Endothelial cell of umbilical vein (primary cell): ENCODE results near the gene DOCK4. TPM values are rescaled to one million over a fixed set of nuclear protein-coding genes. Genes with fewer than 3 reads are reported as not detected.

Source experiments
- BruUV-seq: library from RNA; stranded (reverse); fragments of 400-500 nt; replicated peaks from 2 replicates; lab custom pipeline; 2021; lab: Mats Ljungman, UMichigan
- CTCF ChIA-PET: fragments of 300-600, 350-600 bp; sonication (Branson Sonifier 250); formaldehyde crosslinking; loops from one replicate; lab custom pipeline; 2021; ENCODE audit warnings: antibody characterized with exemption, inconsistent platforms; lab: Charles Lee
- POLR2A ChIA-PET: fragments of 300-600, 350-600 bp; sonication (Branson Sonifier 250); formaldehyde crosslinking; loops from one replicate; lab custom pipeline; 2021; ENCODE audit warnings: antibody characterized with exemption, inconsistent platforms; lab: Charles Lee
- DNase-seq: peaks from one replicate; pipeline ENCODE4 v3.0.0-alpha.2; 2011; ENCODE audit warnings: low read depth, low spot score
- FAIRE-seq: peaks from 2 replicates; lab custom pipeline; 2011; peaks lifted over from hg19 to GRCh38; lab: Jason Lieb, UNC
- H2AFZ ChIP-seq: 2 replicates; pipeline ENCODE4 v1.6.0; 2012; ENCODE audit warnings: low read depth, low read length, control low read depth, inconsistent platforms
- H3K27ac ChIP-seq: 2 replicates; pipeline ENCODE4 v1.5.1; 2011; ENCODE audit warnings: low read depth, mild to moderate bottlenecking, control low read depth, low read length, moderate library complexity; ENCODE audit not compliant: insufficient read depth
- H3K27me3 ChIP-seq, 2 experiments: 2 replicates each; pipeline versions ENCODE4 v1.6.0 to v1.6.1; 2011; ENCODE audit warnings: low read length in 2 of 2, mixed read lengths in 1 of 2; ENCODE audit not compliant: control insufficient read depth in 2 of 2, insufficient read depth in 2 of 2
- H3K36me3 ChIP-seq, 2 experiments: 2 replicates in 1 of 2; 3 replicates in 1 of 2; pipeline ENCODE4 v1.5.1; 2011; ENCODE audit warnings: low read length in 2 of 2, mild to moderate bottlenecking in 1 of 2, moderate library complexity in 1 of 2; ENCODE audit not compliant: control insufficient read depth in 2 of 2, insufficient read depth in 2 of 2; ENCODE audit errors: extremely low read depth in 1 of 2
- H3K4me1 ChIP-seq: 3 replicates; pipeline ENCODE4 v1.5.1; 2011; ENCODE audit warnings: mild to moderate bottlenecking, low read length; ENCODE audit not compliant: control insufficient read depth, insufficient read depth; ENCODE audit errors: extremely low read depth
- H3K4me2 ChIP-seq: 2 replicates; pipeline ENCODE4 v1.6.1; 2011; ENCODE audit warnings: low read length, control low read depth, mixed read lengths; ENCODE audit not compliant: insufficient read depth
- H3K4me3 ChIP-seq, 3 experiments: fragments of 200-600 bp in 1 of 3; sonication (generic), shearing (Covaris generic) in 1 of 3; replicated peaks in 1 of 3; 2 replicates each; pipeline ENCODE4 v1.5.1; 2011 to 2016; ENCODE audit warnings: control low read depth in 3 of 3, low read length in 3 of 3, mild to moderate bottlenecking in 2 of 3, inconsistent platforms in 1 of 3, low read depth in 1 of 3, moderate library complexity in 1 of 3; ENCODE audit not compliant: insufficient read depth in 1 of 3
- H3K79me2 ChIP-seq: 2 replicates; pipeline ENCODE4 v1.6.0; 2012; ENCODE audit warnings: low read length, inconsistent platforms; ENCODE audit not compliant: control insufficient read depth, insufficient read depth
- H3K9ac ChIP-seq: replicated peaks from 2 replicates; pipeline ENCODE3; 2011; ENCODE audit warnings: low read length, control low read depth; ENCODE audit not compliant: insufficient read depth; ENCODE audit errors: extremely low read depth
- H3K9me1 ChIP-seq: replicated peaks from 3 replicates; pipeline ENCODE4 v1.6.0; 2011; ENCODE audit warnings: mild to moderate bottlenecking, low read length; ENCODE audit not compliant: control insufficient read depth, insufficient read depth; ENCODE audit errors: extremely low read depth
- H3K9me3 ChIP-seq: replicated peaks from 2 replicates; pipeline ENCODE4 v1.5.1; 2012; ENCODE audit warnings: low read length, inconsistent platforms; ENCODE audit not compliant: control insufficient read depth, insufficient read depth
- H4K20me1 ChIP-seq: replicated peaks from 2 replicates; pipeline ENCODE3; 2011; ENCODE audit warnings: mild to moderate bottlenecking, low read length; ENCODE audit not compliant: control insufficient read depth, insufficient read depth; ENCODE audit errors: extremely low read depth
- EZH2 ChIP-seq: IDR thresholded peaks from 2 replicates; pipeline ENCODE4 v1.6.1; 2012; ENCODE audit warnings: borderline replicate concordance, low read depth, mild to moderate bottlenecking, moderate library complexity, low read length, inconsistent platforms; ENCODE audit not compliant: severe bottlenecking
- FOS ChIP-seq: IDR thresholded peaks from 2 replicates; pipeline ENCODE4 v1.6.1; 2011; ENCODE audit warnings: mild to moderate bottlenecking, low read length, moderate library complexity, borderline replicate concordance; ENCODE audit not compliant: insufficient read depth
- GATA2 ChIP-seq: IDR thresholded peaks from 2 replicates; pipeline ENCODE4 v1.7.0; 2011; ENCODE audit warnings: low read depth, mild to moderate bottlenecking, moderate library complexity, mixed read lengths, low read length; ENCODE audit not compliant: insufficient read length, insufficient read depth
- JUN ChIP-seq: IDR thresholded peaks from 2 replicates; pipeline ENCODE4 v1.6.1; 2011; ENCODE audit warnings: borderline replicate concordance, low read depth; ENCODE audit not compliant: insufficient read length, insufficient read depth
- MYC ChIP-seq: IDR thresholded peaks from one replicate; pipeline ENCODE4 v1.6.1; 2011; ENCODE audit warnings: mild to moderate bottlenecking, low read depth, low read length
- POLR2A ChIP-seq: IDR thresholded peaks from 2 replicates; pipeline ENCODE4 v1.6.1; 2012; ENCODE audit warnings: low read depth, mild to moderate bottlenecking, control low read depth, low read length
- POLR2AphosphoS5 ChIP-seq: IDR thresholded peaks from 2 replicates; pipeline ENCODE4 v1.6.1; 2012; ENCODE audit warnings: low read depth, mild to moderate bottlenecking, control low read depth, low read length, moderate library complexity; ENCODE audit not compliant: insufficient read depth
- dilution Hi-C: fragments of 300-500 bp; cut with MboI; formaldehyde crosslinking; loops from one replicate; pipeline ENCODE4 v1.15.0; 2019; ENCODE audit warnings: low sequenced_read_pairs; ENCODE audit not compliant: extremely low pct_ligation_motif_present
- intact Hi-C: fragments of 100-400 bp; cut with micrococcal nuclease; formaldehyde crosslinking; loops from one replicate; pipeline ENCODE4 v1.10.0; 2022
- polyA plus RNA-seq, 4 experiments: library from polyadenylated mRNA; depleted of rRNA in 3 of 4; stranded (reverse) in 3 of 4; unstranded in 1 of 4; fragments of >200 nt; gene quantifications; 2 replicates each; pipeline versions ENCODE4 v1.2.1 to v1.2.3, GENCODE V29; 2011 to 2012; ENCODE audit warnings: missing spikeins in 1 of 4
- total RNA-seq: library from RNA; stranded (reverse); gene quantifications from 2 replicates; pipeline ENCODE4 v1.2.3, GENCODE V29; 2021
- TF ChIP-seq, protein P1 (sequence below), 2 donors: IDR thresholded peaks; 1 replicate in 1 of 2; 2 replicates in 1 of 2; pipeline ENCODE4 v1.5.1; 2011; ENCODE audit warnings: low read length in 2 of 2, mild to moderate bottlenecking in 2 of 2, moderate library complexity in 2 of 2, control low read depth in 1 of 2, inconsistent platforms in 1 of 2, low read depth in 1 of 2; ENCODE audit not compliant: insufficient read depth in 1 of 2; ENCODE audit errors: extremely low read depth in 1 of 2
- TF ChIP-seq, protein P2 (sequence below): IDR thresholded peaks from 2 replicates; pipeline ENCODE4 v1.6.1; 2011; ENCODE audit not compliant: insufficient read depth, insufficient read length

The DOCK4 gene
- total and polyA plus RNA-seq, 2 donors (not counting 3 experiments of a cell fraction or from before 2014, with no cell fraction given), result 47.4 to 164 TPM

DNA sequence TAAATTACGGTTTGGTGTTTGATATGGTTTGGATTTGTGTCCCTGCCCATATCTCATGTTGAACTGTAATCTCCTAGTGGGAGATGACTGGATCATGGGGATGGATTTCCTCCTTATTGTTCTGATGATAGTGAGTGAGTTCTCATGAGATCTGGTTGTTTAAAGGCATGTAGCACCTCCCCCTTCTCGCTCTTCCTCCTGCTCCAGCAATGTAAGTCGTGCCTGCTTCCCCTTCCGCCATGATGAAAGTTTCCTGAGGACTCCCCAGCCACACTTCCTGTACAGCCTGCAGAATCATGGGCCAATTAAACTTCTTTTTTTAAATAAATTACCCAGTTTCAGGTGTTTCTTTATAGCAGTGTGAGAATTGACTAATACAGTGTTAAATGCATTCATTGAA lies 116.6 kb downstream of the DOCK4 start:
- Histone ChIP-seq H3K4me2 (no peak overlapping the region), H3K9me1 (no peaks in the 10 kb centered on the region), H2AFZ (no peak overlapping the region), H3K9me3 (no peaks in the 10 kb centered on the region), H3K27ac (no peak overlapping the region), H4K20me1 (peaks cover 2% of the 10 kb centered on the region), H3K4me1 (peaks cover 16% of the 10 kb centered on the region), H3K27me3 (no peaks in the 10 kb centered on the region), H3K36me3 (no peaks in the 10 kb centered on the region), H3K4me3 (no peak overlapping the region), H3K9ac (no peak overlapping the region), H3K79me2 (peaks cover 98% of the 10 kb centered on the region)
- no TSS peak for BruUV-seq
- no peak for FAIRE-seq
- intact Hi-C loops, result no loop called here
- ChIA-PET CTCF (interaction anchor here (1.8 kb wide), 1 partner anchor 10 kb away, joined by 9 read pairs; no protein-coding TSS in a partner anchor), POLR2A (no interaction called here)
- no peak for TF ChIP-seq JUN
- TF ChIP-seq, protein P1, sequence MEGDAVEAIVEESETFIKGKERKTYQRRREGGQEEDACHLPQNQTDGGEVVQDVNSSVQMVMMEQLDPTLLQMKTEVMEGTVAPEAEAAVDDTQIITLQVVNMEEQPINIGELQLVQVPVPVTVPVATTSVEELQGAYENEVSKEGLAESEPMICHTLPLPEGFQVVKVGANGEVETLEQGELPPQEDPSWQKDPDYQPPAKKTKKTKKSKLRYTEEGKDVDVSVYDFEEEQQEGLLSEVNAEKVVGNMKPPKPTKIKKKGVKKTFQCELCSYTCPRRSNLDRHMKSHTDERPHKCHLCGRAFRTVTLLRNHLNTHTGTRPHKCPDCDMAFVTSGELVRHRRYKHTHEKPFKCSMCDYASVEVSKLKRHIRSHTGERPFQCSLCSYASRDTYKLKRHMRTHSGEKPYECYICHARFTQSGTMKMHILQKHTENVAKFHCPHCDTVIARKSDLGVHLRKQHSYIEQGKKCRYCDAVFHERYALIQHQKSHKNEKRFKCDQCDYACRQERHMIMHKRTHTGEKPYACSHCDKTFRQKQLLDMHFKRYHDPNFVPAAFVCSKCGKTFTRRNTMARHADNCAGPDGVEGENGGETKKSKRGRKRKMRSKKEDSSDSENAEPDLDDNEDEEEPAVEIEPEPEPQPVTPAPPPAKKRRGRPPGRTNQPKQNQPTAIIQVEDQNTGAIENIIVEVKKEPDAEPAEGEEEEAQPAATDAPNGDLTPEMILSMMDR (IDR thresholded peaks at IDR 0.05; ENCODE audit: extremely low read depth in 1 of 2, insufficient read depth in 1 of 2, low read depth in 1 of 2, low read length in 2 of 2), result no peak
- no peak for TF ChIP-seq POLR2AphosphoS5
- no peak for TF ChIP-seq FOS
- no peak for TF ChIP-seq GATA2
- TF ChIP-seq, protein P2, sequence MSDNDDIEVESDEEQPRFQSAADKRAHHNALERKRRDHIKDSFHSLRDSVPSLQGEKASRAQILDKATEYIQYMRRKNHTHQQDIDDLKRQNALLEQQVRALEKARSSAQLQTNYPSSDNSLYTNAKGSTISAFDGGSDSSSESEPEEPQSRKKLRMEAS, result no peak
- TF ChIP-seq POLR2A, result no peak
- no peak for TF ChIP-seq MYC
- TF ChIP-seq EZH2, result no peak
- no peak for DNase-seq
- dilution Hi-C loops, result no loop called here
